Measurements from ENCODE around the gene RAPGEF1.
"Not testable (repeated sequence)": the region's sequence is repeated elsewhere in the genome, so short reads cannot be mapped to it uniquely, and the experiment has no call there.

DNA sequence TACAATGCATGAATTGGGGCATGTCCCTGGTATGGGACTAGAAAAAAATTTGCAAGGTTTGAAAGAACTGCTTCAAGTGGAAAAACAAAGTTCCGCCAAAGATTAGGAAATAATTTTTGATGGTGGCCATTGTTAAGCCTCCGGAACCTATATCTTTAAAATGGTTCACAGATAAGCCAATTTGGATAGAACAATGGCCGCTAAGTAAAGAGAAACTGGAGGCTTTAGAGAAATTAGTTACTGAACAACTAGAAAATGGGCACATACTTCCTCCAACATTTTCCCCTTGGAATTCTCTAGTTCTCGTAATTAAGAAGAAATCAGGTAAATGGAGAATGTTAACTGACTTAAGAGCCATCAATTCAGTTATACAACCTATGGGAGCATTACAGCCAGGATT, 56.8 kb downstream of the RAPGEF1 start:
- TF ChIP-seq, protein P1, sequence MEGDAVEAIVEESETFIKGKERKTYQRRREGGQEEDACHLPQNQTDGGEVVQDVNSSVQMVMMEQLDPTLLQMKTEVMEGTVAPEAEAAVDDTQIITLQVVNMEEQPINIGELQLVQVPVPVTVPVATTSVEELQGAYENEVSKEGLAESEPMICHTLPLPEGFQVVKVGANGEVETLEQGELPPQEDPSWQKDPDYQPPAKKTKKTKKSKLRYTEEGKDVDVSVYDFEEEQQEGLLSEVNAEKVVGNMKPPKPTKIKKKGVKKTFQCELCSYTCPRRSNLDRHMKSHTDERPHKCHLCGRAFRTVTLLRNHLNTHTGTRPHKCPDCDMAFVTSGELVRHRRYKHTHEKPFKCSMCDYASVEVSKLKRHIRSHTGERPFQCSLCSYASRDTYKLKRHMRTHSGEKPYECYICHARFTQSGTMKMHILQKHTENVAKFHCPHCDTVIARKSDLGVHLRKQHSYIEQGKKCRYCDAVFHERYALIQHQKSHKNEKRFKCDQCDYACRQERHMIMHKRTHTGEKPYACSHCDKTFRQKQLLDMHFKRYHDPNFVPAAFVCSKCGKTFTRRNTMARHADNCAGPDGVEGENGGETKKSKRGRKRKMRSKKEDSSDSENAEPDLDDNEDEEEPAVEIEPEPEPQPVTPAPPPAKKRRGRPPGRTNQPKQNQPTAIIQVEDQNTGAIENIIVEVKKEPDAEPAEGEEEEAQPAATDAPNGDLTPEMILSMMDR (IDR thresholded peaks at IDR 0.05): not testable (repeated sequence)
- TF ChIP-seq POLR2A (IDR thresholded peaks at IDR 0.05): not testable (repeated sequence)
